RWPE1 (cell line): ENCODE measurements around the gene RPL36.

ENCODE experiments used
- CTCF ChIA-PET: fragments of 350-600 bp; sonication (Branson Sonifier 250); formaldehyde crosslinking; extraction: SDS; loops from one replicate; lab custom pipeline; 2021; lab: Yijun Ruan, JAX
- POLR2A ChIA-PET: fragments of 400-600 bp; formaldehyde crosslinking; extraction: SDS; loops from one replicate; lab custom pipeline; 2020; ENCODE audit warnings: antibody characterized with exemption; ENCODE audit not compliant: low non-redundant PET; lab: Yijun Ruan, JAX
- DNase-seq: peaks from one replicate; pipeline ENCODE4 v3.0.0; 2012; ENCODE audit warnings: low spot score
- H3K27ac ChIP-seq: fragments of 450-650 bp; 2 replicates; pipeline ENCODE4 v1.5.1; 2017
- CTCF ChIP-seq: fragments of 450-650 bp; conservative IDR thresholded peaks from 2 replicates; pipeline ENCODE4 v1.5.1; 2017; ENCODE audit warnings: low read depth, mild to moderate bottlenecking

The RPL36 gene

GRCh38 chr19:5690125-5690954 lies at the start of gene RPL36:
TSS of gene RPL36 (plus strand) at chr19:5690295. CDS start at chr19:5690508, 213 bp downstream.
- CTCF ChIA-PET = interaction anchor here (0.6 to 0.7 kb wide), 5 partner anchors 13 to 302 kb away, joined by 3 to 4 read pairs (median 4); no protein-coding TSS in a partner anchor
- TF ChIP-seq CTCF = peak; percentile 93
- peak; percentile 94 for DNase-seq
- H3K27ac ChIP-seq = peak within 1 kb of the TSS; percentile 94
- POLR2A ChIA-PET = interaction anchor here (0.5 to 0.6 kb wide), 3 partner anchors 30 to 840 kb away, joined by 3 to 8 read pairs (median 3); partner anchors contain the start of gene TNFSF9

GRCh38 chr19:5641171-5641570 lies 48.9 kb upstream of the RPL36 start:
- peak overlapping the region; percentile 57 for H3K27ac ChIP-seq
- peak; percentile 30 for DNase-seq
- CTCF ChIA-PET = interaction anchor here (0.7 kb wide), 1 partner anchor 64 kb away, joined by 3 read pairs; no protein-coding TSS in a partner anchor
- no peak for TF ChIP-seq CTCF
- POLR2A ChIA-PET = no interaction called here

GRCh38 chr19:5642204-5642603 lies 47.9 kb upstream of the RPL36 start:
- POLR2A ChIA-PET = no interaction called here
- no peak for DNase-seq
- TF ChIP-seq CTCF = no peak
- H3K27ac ChIP-seq = no peak overlapping the region
- CTCF ChIA-PET = no interaction called here

GRCh38 chr19:5643060-5643459 lies 47.0 kb upstream of the RPL36 start:
- ChIA-PET CTCF (no interaction called here), POLR2A (no interaction called here)
- TF ChIP-seq CTCF = no peak
- DNase-seq = no peak
- no peak overlapping the region for H3K27ac ChIP-seq

- POLR2A ChIA-PET = no interaction called here
- CTCF ChIA-PET = no interaction called here
- TF ChIP-seq CTCF = no peak
- DNase-seq = no peak
- H3K27ac ChIP-seq = no peak overlapping the region
Observed at GRCh38 chr19:5644037-5644436, 46.1 kb upstream of the RPL36 start.

- TF ChIP-seq CTCF = no peak
- DNase-seq = no peak
- no peak overlapping the region for H3K27ac ChIP-seq
- ChIA-PET POLR2A (no interaction called here), CTCF (no interaction called here)
Observed at GRCh38 chr19:5645409-5645808, 44.7 kb upstream of the RPL36 start.
